Panc1 (cell line): ENCODE results near the gene HAUS1. TPM values are rescaled to one million over a fixed set of nuclear protein-coding genes. Genes with fewer than 3 reads are reported as not detected.

Source experiments
- ATAC-seq: fragments of 200-7000 bp; cut with Tn5 transposase; 2 replicates; pipeline ENCODE4 v1.9.1; 2020; ENCODE audit warnings: mild to moderate bottlenecking, moderate library complexity
- BruUV-seq: library from RNA; stranded (reverse); fragments of 400-500 nt; replicated peaks from 2 replicates; lab custom pipeline; 2021; lab: Mats Ljungman, UMichigan
- CTCF ChIA-PET: fragments of 300-600 bp; sonication (Branson Sonifier 250); formaldehyde crosslinking; loops from one replicate; lab custom pipeline; 2022; ENCODE audit warnings: antibody characterized with exemption; lab: Charles Lee
- POLR2A ChIA-PET: fragments of 300-600 bp; sonication (Branson Sonifier 250); formaldehyde crosslinking; loops from one replicate; lab custom pipeline; 2022; ENCODE audit warnings: antibody characterized with exemption; lab: Charles Lee
- DNase-seq: peaks from one replicate; pipeline ENCODE4 v3.0.0-alpha.2; 2010; ENCODE audit warnings: low read depth, low spot score
- H3K27ac ChIP-seq: 2 replicates; pipeline ENCODE4 v1.5.1; 2011; ENCODE audit warnings: mild to moderate bottlenecking, low read length, inconsistent platforms
- H3K27me3 ChIP-seq: fragments of 200-500 bp; sonication (Bioruptor generic); 2 replicates; pipeline ENCODE4 v1.6.0; 2014; ENCODE audit warnings: low read length, inconsistent platforms; ENCODE audit not compliant: control insufficient read depth, insufficient read depth
- H3K36me3 ChIP-seq: fragments of 200-500 bp; sonication (Bioruptor generic); 2 replicates; pipeline ENCODE4 v1.5.1; 2014; ENCODE audit warnings: inconsistent platforms, mild to moderate bottlenecking, low read length, moderate library complexity; ENCODE audit not compliant: control insufficient read depth, insufficient read depth
- H3K4me1 ChIP-seq: 2 replicates; pipeline ENCODE4 v1.5.1; 2011; ENCODE audit warnings: inconsistent platforms, mild to moderate bottlenecking, low read length, moderate library complexity; ENCODE audit not compliant: control insufficient read depth, insufficient read depth
- H3K4me3 ChIP-seq, 2 experiments: 2 replicates each; pipeline ENCODE4 v1.5.1; 2011 to 2012; ENCODE audit warnings: low read depth in 2 of 2, low read length in 2 of 2, mild to moderate bottlenecking in 2 of 2, inconsistent platforms in 1 of 2, moderate library complexity in 1 of 2
- H3K9me3 ChIP-seq: fragments of 200-500 bp; sonication (Bioruptor generic); 2 replicates; pipeline ENCODE4 v1.5.1; 2014; ENCODE audit warnings: low read depth, mild to moderate bottlenecking, inconsistent platforms, low read length, moderate library complexity; ENCODE audit not compliant: control insufficient read depth, insufficient read depth
- POLR2AphosphoS5 ChIP-seq: IDR thresholded peaks from 2 replicates; pipeline ENCODE4 v1.6.1; 2012; ENCODE audit warnings: mild to moderate bottlenecking, low read depth, low read length, moderate library complexity
- SIN3A ChIP-seq: IDR thresholded peaks from 2 replicates; pipeline ENCODE4 v1.6.1; 2012; ENCODE audit warnings: low read depth, mild to moderate bottlenecking, low read length, moderate library complexity, borderline replicate concordance; ENCODE audit not compliant: insufficient read depth
- TCF7L2 ChIP-seq: IDR thresholded peaks from 2 replicates; pipeline ENCODE4 v1.6.1; 2011; ENCODE audit warnings: mild to moderate bottlenecking, low read depth, low read length, inconsistent platforms
- in situ Hi-C: cut with HindIII; loops from 2 replicates; pipeline ENCODE4 v1.10.0; 2016; ENCODE audit warnings: low sequenced_read_pairs, low pct_unique_long_range_greater_than_20kb
- intact Hi-C: fragments of 100-400 bp; cut with micrococcal nuclease; formaldehyde crosslinking; loops from one replicate; pipeline ENCODE4 v1.10.0; 2022; ENCODE audit not compliant: unreplicated experiment
- total RNA-seq: library from RNA; stranded (reverse); gene quantifications from one replicate; pipeline ENCODE4 v1.2.1, GENCODE V29; 2021; ENCODE audit not compliant: unreplicated experiment
- TF ChIP-seq, protein P1 (sequence below), 2 experiments: IDR thresholded peaks; 2 replicates each; pipeline ENCODE4 v1.6.1; 2011 to 2012; ENCODE audit warnings: low read depth in 2 of 2, control low read depth in 1 of 2, low read length in 1 of 2, mild to moderate bottlenecking in 1 of 2, moderate library complexity in 1 of 2; ENCODE audit not compliant: insufficient read depth in 1 of 2
- TF ChIP-seq, protein P2 (sequence below): fragments of 450-650 bp; IDR thresholded peaks from 2 replicates; pipeline ENCODE4 v1.5.1; 2017; ENCODE audit warnings: mild to moderate bottlenecking

The HAUS1 gene
- total RNA-seq, 1 experiment from 2014 or later = 28.4 TPM

DNA sequence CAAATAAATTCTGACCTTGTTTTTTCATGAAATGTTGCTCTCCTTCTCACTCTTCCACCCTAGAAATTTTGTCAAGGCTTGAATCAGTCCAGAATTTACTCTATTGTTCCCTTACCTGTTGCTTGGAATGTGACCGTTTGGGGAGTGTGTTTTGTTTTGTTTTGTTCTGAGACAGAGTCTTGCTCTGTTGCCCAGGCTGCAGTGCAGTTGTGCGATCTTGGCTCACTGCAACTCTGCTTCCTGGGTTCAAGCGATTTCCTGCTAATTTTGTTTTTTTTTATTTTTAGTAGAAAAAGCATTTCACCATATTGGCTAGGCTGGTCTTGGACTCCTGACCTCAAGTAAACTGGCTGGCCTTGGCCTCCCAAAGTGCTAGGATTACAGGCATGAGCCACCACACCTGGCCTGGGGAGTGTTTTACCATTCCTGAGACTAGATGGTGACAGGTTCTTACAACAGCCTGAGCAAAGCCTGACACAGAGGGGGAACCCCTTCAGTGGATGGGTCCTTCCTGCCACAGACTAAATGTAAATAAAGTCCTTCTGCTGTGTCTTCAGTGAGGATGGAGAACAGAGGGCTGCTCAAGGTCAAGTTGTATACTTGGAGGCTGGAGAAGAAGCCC lies 52.0 kb downstream of the HAUS1 start:
- no peaks in the 10 kb centered on the region for H3K27me3 ChIP-seq
- no peak overlapping the region for H3K4me3 ChIP-seq
- no peak overlapping the region for H3K27ac ChIP-seq
- H3K9me3 ChIP-seq = no peaks in the 10 kb centered on the region
- ATAC-seq (no peak), DNase-seq (no peak)
- peaks cover 7% of the 10 kb centered on the region for H3K4me1 ChIP-seq
- ChIA-PET CTCF (no interaction called here), POLR2A (no interaction called here)
- in situ Hi-C loops = no loop called here
- no TSS peak for BruUV-seq
- H3K36me3 ChIP-seq = no peaks in the 10 kb centered on the region
- intact Hi-C loops = no loop called here
- TF ChIP-seq TCF7L2 = no peak
- TF ChIP-seq, protein P1, sequence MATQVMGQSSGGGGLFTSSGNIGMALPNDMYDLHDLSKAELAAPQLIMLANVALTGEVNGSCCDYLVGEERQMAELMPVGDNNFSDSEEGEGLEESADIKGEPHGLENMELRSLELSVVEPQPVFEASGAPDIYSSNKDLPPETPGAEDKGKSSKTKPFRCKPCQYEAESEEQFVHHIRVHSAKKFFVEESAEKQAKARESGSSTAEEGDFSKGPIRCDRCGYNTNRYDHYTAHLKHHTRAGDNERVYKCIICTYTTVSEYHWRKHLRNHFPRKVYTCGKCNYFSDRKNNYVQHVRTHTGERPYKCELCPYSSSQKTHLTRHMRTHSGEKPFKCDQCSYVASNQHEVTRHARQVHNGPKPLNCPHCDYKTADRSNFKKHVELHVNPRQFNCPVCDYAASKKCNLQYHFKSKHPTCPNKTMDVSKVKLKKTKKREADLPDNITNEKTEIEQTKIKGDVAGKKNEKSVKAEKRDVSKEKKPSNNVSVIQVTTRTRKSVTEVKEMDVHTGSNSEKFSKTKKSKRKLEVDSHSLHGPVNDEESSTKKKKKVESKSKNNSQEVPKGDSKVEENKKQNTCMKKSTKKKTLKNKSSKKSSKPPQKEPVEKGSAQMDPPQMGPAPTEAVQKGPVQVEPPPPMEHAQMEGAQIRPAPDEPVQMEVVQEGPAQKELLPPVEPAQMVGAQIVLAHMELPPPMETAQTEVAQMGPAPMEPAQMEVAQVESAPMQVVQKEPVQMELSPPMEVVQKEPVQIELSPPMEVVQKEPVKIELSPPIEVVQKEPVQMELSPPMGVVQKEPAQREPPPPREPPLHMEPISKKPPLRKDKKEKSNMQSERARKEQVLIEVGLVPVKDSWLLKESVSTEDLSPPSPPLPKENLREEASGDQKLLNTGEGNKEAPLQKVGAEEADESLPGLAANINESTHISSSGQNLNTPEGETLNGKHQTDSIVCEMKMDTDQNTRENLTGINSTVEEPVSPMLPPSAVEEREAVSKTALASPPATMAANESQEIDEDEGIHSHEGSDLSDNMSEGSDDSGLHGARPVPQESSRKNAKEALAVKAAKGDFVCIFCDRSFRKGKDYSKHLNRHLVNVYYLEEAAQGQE (IDR thresholded peaks at IDR 0.05; ENCODE audit: insufficient read depth in 1 of 2, low read depth in 2 of 2, low read length in 1 of 2) = no peak
- no peak for TF ChIP-seq SIN3A
- no peak for TF ChIP-seq POLR2AphosphoS5
- TF ChIP-seq, protein P2, sequence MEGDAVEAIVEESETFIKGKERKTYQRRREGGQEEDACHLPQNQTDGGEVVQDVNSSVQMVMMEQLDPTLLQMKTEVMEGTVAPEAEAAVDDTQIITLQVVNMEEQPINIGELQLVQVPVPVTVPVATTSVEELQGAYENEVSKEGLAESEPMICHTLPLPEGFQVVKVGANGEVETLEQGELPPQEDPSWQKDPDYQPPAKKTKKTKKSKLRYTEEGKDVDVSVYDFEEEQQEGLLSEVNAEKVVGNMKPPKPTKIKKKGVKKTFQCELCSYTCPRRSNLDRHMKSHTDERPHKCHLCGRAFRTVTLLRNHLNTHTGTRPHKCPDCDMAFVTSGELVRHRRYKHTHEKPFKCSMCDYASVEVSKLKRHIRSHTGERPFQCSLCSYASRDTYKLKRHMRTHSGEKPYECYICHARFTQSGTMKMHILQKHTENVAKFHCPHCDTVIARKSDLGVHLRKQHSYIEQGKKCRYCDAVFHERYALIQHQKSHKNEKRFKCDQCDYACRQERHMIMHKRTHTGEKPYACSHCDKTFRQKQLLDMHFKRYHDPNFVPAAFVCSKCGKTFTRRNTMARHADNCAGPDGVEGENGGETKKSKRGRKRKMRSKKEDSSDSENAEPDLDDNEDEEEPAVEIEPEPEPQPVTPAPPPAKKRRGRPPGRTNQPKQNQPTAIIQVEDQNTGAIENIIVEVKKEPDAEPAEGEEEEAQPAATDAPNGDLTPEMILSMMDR = no peak

DNA sequence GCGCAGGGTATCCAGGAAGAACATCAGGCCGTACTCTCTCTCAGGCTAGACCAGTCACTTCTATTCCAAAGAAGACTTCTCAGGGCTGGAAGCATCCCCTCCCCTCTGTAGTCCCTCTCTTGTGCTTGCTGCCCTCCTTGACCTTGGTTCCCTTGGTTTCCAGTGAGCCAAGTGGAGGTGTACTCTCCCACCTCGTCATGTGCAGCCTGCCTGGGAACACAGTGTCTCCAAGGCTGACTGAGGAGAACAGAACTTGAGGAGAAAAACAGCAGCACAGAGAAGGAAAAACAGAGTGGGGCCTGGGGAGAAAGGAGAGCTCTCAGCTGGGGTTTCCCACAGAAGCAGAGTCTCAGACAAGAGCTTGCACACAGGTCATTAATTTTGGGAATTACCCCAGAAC lies 52.7 kb downstream of the HAUS1 start:
- ChIA-PET CTCF (no interaction called here), POLR2A (no interaction called here)
- Histone ChIP-seq H3K27me3 (no peaks in the 10 kb centered on the region), H3K9me3 (no peaks in the 10 kb centered on the region), H3K4me1 (peaks cover 5% of the 10 kb centered on the region), H3K27ac (no peak overlapping the region), H3K4me3 (no peak overlapping the region), H3K36me3 (no peaks in the 10 kb centered on the region)
- intact Hi-C loops (no loop called here), in situ Hi-C loops (no loop called here)
- BruUV-seq = no TSS peak
- TF ChIP-seq TCF7L2 = no peak
- TF ChIP-seq, protein P1 (IDR thresholded peaks at IDR 0.05; ENCODE audit: insufficient read depth in 1 of 2, low read depth in 2 of 2, low read length in 1 of 2) = no peak
- TF ChIP-seq, protein P2 = no peak
- no peak for TF ChIP-seq SIN3A
- TF ChIP-seq POLR2AphosphoS5 = no peak
- ATAC-seq = no peak
- DNase-seq = no peak
